Skeletal muscle tissue (tissue), 4 donors: ENCODE measurements around the gene IMMT. TPM values are rescaled to one million over a fixed set of nuclear protein-coding genes. Genes with fewer than 3 reads are reported as not detected.

ENCODE experiments used
- H3K27ac ChIP-seq: one replicate; pipeline ENCODE4 v1.7.0; 2013; ENCODE audit warnings: mild to moderate bottlenecking, low read depth, low read length, inconsistent platforms
- H3K27me3 ChIP-seq, 3 donors: one replicate each; pipeline ENCODE4 v1.7.0; 2013; ENCODE audit warnings: low read length in 3 of 3; ENCODE audit not compliant: control insufficient read depth in 3 of 3, insufficient read depth in 3 of 3
- H3K36me3 ChIP-seq, 3 donors: one replicate each; pipeline ENCODE4 v1.7.0; 2013; ENCODE audit warnings: low read length in 3 of 3; ENCODE audit not compliant: control insufficient read depth in 3 of 3, insufficient read depth in 3 of 3
- H3K4me1 ChIP-seq, 3 donors: one replicate each; pipeline ENCODE4 v1.7.0; 2013; ENCODE audit warnings: low read length in 3 of 3, mild to moderate bottlenecking in 3 of 3; ENCODE audit not compliant: control insufficient read depth in 3 of 3, insufficient read depth in 3 of 3
- H3K4me3 ChIP-seq, 3 donors: one replicate each; pipeline ENCODE4 v1.7.0; 2013; ENCODE audit warnings: low read length in 3 of 3
- H3K9ac ChIP-seq, 3 donors: one replicate each; pipeline ENCODE4 v1.7.0; 2013; ENCODE audit warnings: low read length in 3 of 3, mild to moderate bottlenecking in 3 of 3, moderate library complexity in 2 of 3, low read depth in 1 of 3
- H3K9me3 ChIP-seq, 3 donors: one replicate each; pipeline ENCODE4 v1.7.0; 2013; ENCODE audit warnings: low read length in 3 of 3; ENCODE audit not compliant: control insufficient read depth in 3 of 3
- total RNA-seq: library from RNA; depleted of rRNA; stranded (reverse); fragments of >200 nt; gene quantifications from one replicate; pipeline ENCODE4 v1.2.3, GENCODE V29; 2014
- donor health status: Osteomylitis.

IMMT gene
- total RNA-seq, 1 donor from 2014 or later = 43.8 TPM

GRCh38 chr2:86157009-86157556 lies 38.2 kb downstream of the IMMT start:
- Histone ChIP-seq H3K27ac (no peak overlapping the region), H3K4me1 (no peaks in the 10 kb centered on the region), H3K9me3 (no peaks in the 10 kb centered on the region), H3K27me3 (no peaks in the 10 kb centered on the region), H3K36me3 (peaks cover 26 to 58% (median 44%) of the 10 kb centered on the region in 3 donors), H3K4me3 (no peak overlapping the region), H3K9ac (no peak overlapping the region)

DNA sequence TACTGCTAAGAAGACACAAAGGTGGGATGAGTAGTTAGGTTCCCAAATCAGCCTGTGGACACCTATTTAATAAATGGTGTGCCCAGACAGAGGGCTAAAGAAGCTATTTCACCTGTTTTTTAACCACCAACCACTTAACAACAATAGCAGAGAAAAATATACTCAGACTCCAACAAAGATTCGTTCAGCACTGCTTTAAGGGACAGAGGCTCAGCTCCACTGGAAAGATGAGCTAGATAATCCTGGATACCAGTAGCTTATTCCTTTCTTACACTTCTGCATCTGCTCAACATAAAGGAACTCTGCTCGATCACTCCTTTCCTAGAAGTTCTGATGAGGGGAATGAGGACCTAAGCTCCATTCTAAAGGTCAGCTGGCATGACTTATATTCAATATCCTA lies 44.8 kb downstream of the IMMT start:
- Histone ChIP-seq H3K4me3 (no peak overlapping the region), H3K36me3 (peaks cover 49 to 65% (median 64%) of the 10 kb centered on the region in 3 donors), H3K9ac (no peak overlapping the region), H3K27ac (no peak overlapping the region), H3K4me1 (no peaks in the 10 kb centered on the region), H3K27me3 (no peaks in the 10 kb centered on the region), H3K9me3 (no peaks in the 10 kb centered on the region)

- H3K36me3 ChIP-seq = peaks cover 58 to 79% (median 78%) of the 10 kb centered on the region in 3 donors
Observed at GRCh38 chr2:86147793-86148192, 47.5 kb downstream of the IMMT start.

GRCh38 chr2:86143926-86144685 lies 51.2 kb downstream of the IMMT start:
- H3K9ac ChIP-seq = no peak overlapping the region
- peaks cover 50 to 82% (median 82%) of the 10 kb centered on the region in 3 donors for H3K36me3 ChIP-seq
- no peaks in the 10 kb centered on the region for H3K27me3 ChIP-seq
- no peaks in the 10 kb centered on the region for H3K9me3 ChIP-seq
- no peak overlapping the region for H3K27ac ChIP-seq
- peaks cover 0 to 5% (median 4%) of the 10 kb centered on the region in 3 donors for H3K4me1 ChIP-seq
- H3K4me3 ChIP-seq = no peak overlapping the region

More at GRCh38 chr2:86147793-86148192, 47.5 kb downstream of the IMMT start:
- Histone ChIP-seq H3K4me1 (no peaks in the 10 kb centered on the region), H3K9ac (no peak overlapping the region), H3K27me3 (no peaks in the 10 kb centered on the region), H3K4me3 (no peak overlapping the region), H3K9me3 (no peaks in the 10 kb centered on the region), H3K27ac (no peak overlapping the region)

DNA sequence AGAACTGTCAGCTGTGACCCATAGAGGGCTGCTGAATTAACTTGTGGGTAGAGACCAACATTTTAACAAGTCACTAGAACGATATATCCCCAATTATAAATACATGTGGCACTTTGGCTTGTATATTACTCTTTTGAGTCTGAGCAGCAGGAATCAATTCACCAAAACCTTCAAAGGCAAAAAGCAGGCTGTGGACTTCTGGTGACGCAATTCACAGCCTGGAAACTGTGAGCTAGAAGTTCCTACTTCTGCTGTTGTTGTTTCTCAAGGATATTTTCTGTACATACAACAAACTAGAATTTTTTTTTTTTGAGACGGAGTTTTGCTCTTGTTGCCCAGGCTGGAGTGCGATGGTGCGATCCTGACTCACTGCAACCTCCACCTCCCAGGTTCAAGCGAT lies 52.0 kb downstream of the IMMT start:
- H3K4me1 ChIP-seq = peaks cover 0 to 5% (median 4%) of the 10 kb centered on the region in 3 donors
- H3K27ac ChIP-seq = no peak overlapping the region
- peaks cover 51 to 82% (median 81%) of the 10 kb centered on the region in 3 donors for H3K36me3 ChIP-seq
- no peak overlapping the region for H3K4me3 ChIP-seq
- H3K9me3 ChIP-seq = no peaks in the 10 kb centered on the region
- H3K9ac ChIP-seq = no peak overlapping the region
- no peaks in the 10 kb centered on the region for H3K27me3 ChIP-seq

DNA sequence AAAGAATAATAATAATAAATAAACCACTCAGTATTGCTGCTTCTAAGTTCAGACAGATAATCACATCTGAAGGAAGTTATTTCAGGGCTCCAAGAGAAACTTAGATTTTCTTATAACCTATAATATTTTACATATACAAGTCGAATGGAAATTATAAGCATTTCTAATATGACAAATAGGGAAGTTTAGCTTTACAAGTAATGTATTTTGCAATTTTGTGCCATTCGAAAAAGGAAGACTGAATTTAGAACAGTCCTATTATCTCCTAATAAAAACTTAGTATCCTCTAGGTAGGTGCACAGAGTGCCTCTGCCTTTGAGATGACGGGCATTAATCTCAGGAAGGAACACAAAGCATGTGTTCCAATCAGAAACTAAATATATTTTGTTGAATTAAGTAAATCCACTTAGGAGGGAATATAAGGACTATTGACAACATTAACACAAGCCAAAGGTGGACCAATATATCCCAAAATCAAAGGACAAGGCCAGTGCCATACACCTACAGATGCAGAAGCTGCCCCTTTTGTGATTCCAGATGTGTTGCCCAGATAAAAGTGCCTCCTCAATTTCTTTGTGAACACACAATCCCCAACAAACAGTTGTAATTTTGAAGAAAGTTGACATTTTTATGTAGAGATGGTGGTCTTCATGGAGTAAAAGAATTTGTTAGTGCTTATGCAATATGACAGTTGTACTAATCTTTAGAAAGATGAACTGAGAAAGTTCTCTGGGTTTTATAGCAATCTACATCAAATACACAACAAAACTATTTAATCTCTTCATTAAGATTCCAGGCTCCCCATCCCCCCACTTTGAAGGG lies 52.6 kb downstream of the IMMT start:
- no peaks in the 10 kb centered on the region for H3K27me3 ChIP-seq
- H3K27ac ChIP-seq = no peak overlapping the region
- peaks cover 53 to 83% (median 82%) of the 10 kb centered on the region in 3 donors for H3K36me3 ChIP-seq
- H3K4me3 ChIP-seq = no peak overlapping the region
- H3K9ac ChIP-seq = no peak overlapping the region
- H3K9me3 ChIP-seq = no peaks in the 10 kb centered on the region
- H3K4me1 ChIP-seq = peaks cover 0 to 5% (median 4%) of the 10 kb centered on the region in 3 donors

- peaks cover 60 to 86% (median 85%) of the 10 kb centered on the region in 3 donors for H3K36me3 ChIP-seq
- H3K4me3 ChIP-seq = no peak overlapping the region
- H3K27ac ChIP-seq = peak overlapping the region; percentile 50
- H3K9ac ChIP-seq = no peak overlapping the region
- H3K27me3 ChIP-seq = no peaks in the 10 kb centered on the region
- no peaks in the 10 kb centered on the region for H3K9me3 ChIP-seq
- peaks cover 0 to 5% (median 4%) of the 10 kb centered on the region in 3 donors for H3K4me1 ChIP-seq
Observed at GRCh38 chr2:86140969-86141392, 54.3 kb downstream of the IMMT start.

DNA sequence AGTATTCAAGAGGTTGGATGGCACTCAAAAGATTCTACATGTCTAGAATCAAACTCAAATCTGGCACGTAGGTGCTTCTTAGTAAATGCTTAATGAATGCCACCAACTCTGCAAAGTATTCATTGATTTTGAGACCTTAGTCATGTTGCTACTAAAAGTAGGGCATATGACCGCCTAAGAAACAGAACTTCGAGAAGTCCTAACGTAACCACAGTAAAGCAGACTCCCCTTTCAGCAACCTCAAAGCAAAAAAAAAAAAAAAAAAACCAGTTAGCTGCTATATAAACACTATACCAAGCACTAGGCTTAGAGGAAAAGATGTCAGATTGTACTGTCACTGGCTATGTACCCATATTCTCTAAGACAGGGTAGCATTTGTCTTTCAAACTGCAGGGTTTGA lies 55.3 kb downstream of the IMMT start:
- no peak overlapping the region for H3K9ac ChIP-seq
- no peaks in the 10 kb centered on the region for H3K27me3 ChIP-seq
- H3K36me3 ChIP-seq = peaks cover 63 to 86% (median 85%) of the 10 kb centered on the region in 3 donors
- H3K27ac ChIP-seq = no peak overlapping the region
- no peak overlapping the region for H3K4me3 ChIP-seq
- H3K4me1 ChIP-seq = peaks cover 0 to 5% (median 4%) of the 10 kb centered on the region in 3 donors
- H3K9me3 ChIP-seq = no peaks in the 10 kb centered on the region

- H3K4me3 ChIP-seq = no peak overlapping the region
- no peak overlapping the region for H3K9ac ChIP-seq
- H3K36me3 ChIP-seq = peaks cover 62 to 87% (median 85%) of the 10 kb centered on the region in 3 donors
- no peaks in the 10 kb centered on the region for H3K9me3 ChIP-seq
- H3K27me3 ChIP-seq = no peaks in the 10 kb centered on the region
- peaks cover 0 to 5% (median 4%) of the 10 kb centered on the region in 3 donors for H3K4me1 ChIP-seq
- no peak overlapping the region for H3K27ac ChIP-seq
Observed at GRCh38 chr2:86138736-86139625, 56.3 kb downstream of the IMMT start.
